ENCODE results near the gene CCDC30. TPM values are rescaled to one million over a fixed set of nuclear protein-coding genes. Genes with fewer than 3 reads are reported as not detected.
A peak's percentile ranks its signal among the peaks of the same experiment; 100 is the strongest.

CCDC30 gene
- total RNA-seq, 2 experiments from 2014 or later = 1.4 to 2.1 TPM

DNA sequence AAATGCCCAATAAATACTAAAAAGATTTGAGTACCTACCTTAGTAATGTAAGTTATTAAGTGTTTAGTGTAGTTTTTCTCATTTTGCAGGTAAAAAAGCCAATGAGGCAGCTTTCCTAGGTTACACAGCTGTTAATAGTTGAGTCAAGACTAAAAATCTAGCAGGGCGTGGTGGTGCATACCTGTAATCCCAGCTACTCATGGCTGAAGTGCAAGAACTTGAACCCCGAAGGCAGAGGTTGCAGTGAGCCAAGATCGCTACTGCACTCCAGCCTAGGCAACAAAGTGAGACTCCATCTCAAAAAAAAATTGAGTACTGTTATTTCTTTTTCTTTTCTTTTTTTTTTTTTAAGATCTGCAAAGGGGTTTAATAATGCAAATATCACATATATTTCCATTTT, 226.8 kb downstream of the CCDC30 start:
- Mint-ChIP-seq H3K4me1 (ENCODE audit: low read depth) (peaks cover 88% of the 10 kb centered on the region), H3K4me3 (no peak overlapping the region), H3K27me3 (ENCODE audit: low read depth) (no peaks in the 10 kb centered on the region), H3K9me3 (no peaks in the 10 kb centered on the region), H3K27ac (peak overlapping the region; percentile 34), H3K36me3 (ENCODE audit: low read depth) (peaks cover 44% of the 10 kb centered on the region)
- intact Hi-C loops (cut with micrococcal nuclease) = loop anchor here (10.0 kb wide), 1 partner anchor 155 kb away; the partner anchor contains the start of gene ZNF691
- CTCF ChIA-PET = interaction anchor here (2.1 kb wide), 2 partner anchors 12 to 57 kb away, joined by 5 read pairs; no protein-coding TSS in a partner anchor
- DNase-seq = no peak

DNA sequence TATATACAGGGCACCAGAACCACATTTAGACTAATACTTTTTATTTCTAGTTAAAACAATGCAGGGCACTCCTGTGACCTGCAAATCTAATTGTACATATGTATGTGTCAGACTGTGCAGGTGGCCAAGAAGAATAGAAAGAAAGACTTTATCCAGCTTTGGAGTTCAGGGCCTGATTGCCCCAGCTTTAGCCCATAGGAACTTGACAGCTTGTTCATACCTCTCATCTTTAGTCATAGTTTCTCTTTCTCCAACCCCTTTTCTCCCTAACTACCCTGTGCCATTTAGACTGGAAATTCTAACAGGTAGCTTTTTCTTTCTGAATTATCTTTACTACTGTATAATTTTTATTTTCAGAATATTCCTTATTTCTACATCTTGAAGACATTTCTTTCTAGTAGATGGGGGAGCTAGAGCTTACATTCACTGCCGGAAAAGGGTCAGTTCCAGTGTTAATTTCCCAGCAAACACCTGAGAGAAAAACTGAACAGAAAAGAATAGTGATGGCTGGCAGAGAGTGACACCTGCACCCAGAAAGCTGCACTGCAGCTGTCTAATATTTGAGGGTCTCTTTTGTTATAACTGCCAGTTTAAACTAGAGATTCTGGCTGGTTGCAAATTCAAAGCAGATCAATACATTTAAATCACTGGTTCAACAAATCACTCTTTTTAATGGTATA, 227.5 kb downstream of the CCDC30 start:
- Mint-ChIP-seq H3K36me3 (ENCODE audit: low read depth) (peaks cover 45% of the 10 kb centered on the region), H3K27me3 (ENCODE audit: low read depth) (no peaks in the 10 kb centered on the region), H3K9me3 (no peaks in the 10 kb centered on the region), H3K27ac (no peak overlapping the region), H3K4me3 (no peak overlapping the region), H3K4me1 (ENCODE audit: low read depth) (peaks cover 86% of the 10 kb centered on the region)
- intact Hi-C loops (cut with micrococcal nuclease) = no loop called here
- CTCF ChIA-PET = interaction anchor here (0.8 to 2.1 kb wide), 3 partner anchors 11 to 516 kb away, joined by 3 to 5 read pairs (median 5); no protein-coding TSS in a partner anchor
- DNase-seq = no peak

DNA sequence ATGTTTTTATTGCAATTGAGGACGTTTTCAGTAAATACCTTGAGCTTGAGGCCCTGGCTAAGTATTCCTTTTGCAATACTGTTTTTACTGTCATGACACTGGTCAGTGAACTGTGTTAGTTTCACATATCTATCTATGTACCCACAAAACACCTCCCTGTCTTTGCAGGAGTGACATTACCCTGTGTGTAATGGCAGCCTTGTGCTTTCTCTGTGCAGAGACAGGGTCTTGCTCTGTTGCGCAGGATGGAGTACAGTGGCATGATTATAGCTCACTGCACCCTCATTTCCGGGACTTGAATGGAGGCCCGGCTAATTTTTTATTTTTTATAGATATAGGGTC, 228.0 kb downstream of the CCDC30 start:
- no peaks in the 10 kb centered on the region for H3K27me3 Mint-ChIP-seq (ENCODE audit: low read depth)
- CTCF ChIA-PET = interaction anchor here (0.8 to 2.1 kb wide), 2 partner anchors 11 to 516 kb away, joined by 3 to 5 read pairs; no protein-coding TSS in a partner anchor
- H3K4me1 Mint-ChIP-seq (ENCODE audit: low read depth) = peaks cover 82% of the 10 kb centered on the region
- intact Hi-C loops (cut with micrococcal nuclease) = no loop called here
- no peak overlapping the region for H3K4me3 Mint-ChIP-seq
- DNase-seq = no peak
- H3K9me3 Mint-ChIP-seq = no peaks in the 10 kb centered on the region
- no peak overlapping the region for H3K27ac Mint-ChIP-seq
- peaks cover 48% of the 10 kb centered on the region for H3K36me3 Mint-ChIP-seq (ENCODE audit: low read depth)

DNA sequence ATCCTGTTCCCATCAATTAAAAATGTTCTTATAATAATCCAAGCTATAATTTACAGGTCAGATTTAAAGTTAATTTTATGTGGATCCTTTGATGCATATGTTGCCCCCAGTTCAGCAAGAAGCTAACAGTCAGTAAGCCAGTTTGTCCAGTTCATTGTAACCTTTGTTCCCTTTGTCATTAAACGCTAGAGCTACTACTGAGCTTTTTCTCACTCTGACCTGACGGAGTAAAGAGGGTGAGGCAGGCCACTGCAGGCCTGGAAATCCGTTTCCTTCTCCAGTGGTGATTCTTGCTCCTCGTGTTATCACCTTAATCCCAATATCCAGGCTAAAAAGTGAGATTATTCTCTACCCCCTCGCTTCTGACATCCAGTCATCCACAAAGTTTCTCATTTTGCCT, 229.4 kb downstream of the CCDC30 start:
- Mint-ChIP-seq H3K9me3 (no peaks in the 10 kb centered on the region), H3K4me1 (ENCODE audit: low read depth) (peaks cover 72% of the 10 kb centered on the region), H3K27ac (peak overlapping the region; percentile 63), H3K4me3 (no peak overlapping the region), H3K27me3 (ENCODE audit: low read depth) (no peaks in the 10 kb centered on the region), H3K36me3 (ENCODE audit: low read depth) (peaks cover 51% of the 10 kb centered on the region)
- CTCF ChIA-PET = no interaction called here
- intact Hi-C loops (cut with micrococcal nuclease) = no loop called here
- DNase-seq = no peak

DNA sequence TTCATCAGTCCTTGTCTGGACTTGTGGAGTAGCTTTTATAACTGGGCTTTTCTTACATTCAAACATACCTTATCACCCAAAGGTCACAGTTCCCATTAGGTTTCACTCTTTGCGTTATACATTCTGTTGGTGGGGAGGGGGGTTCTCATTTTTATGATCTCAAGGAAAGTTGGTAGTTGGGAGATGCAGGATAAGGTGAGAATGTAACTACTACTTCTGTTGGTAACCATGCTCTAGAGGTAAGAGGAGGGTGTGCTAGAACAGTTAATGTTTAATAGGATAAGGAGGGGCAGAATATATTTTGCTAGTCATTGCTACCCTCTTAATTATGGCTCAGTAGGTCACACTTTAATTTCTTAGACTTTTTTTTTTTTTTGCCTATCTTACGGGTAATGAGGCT, 229.8 kb downstream of the CCDC30 start:
- H3K4me3 Mint-ChIP-seq = no peak overlapping the region
- CTCF ChIA-PET = no interaction called here
- H3K27ac Mint-ChIP-seq = peak overlapping the region; percentile 63
- H3K27me3 Mint-ChIP-seq (ENCODE audit: low read depth) = no peaks in the 10 kb centered on the region
- H3K4me1 Mint-ChIP-seq (ENCODE audit: low read depth) = peaks cover 68% of the 10 kb centered on the region
- H3K9me3 Mint-ChIP-seq = no peaks in the 10 kb centered on the region
- no peak for DNase-seq
- peaks cover 50% of the 10 kb centered on the region for H3K36me3 Mint-ChIP-seq (ENCODE audit: low read depth)
- intact Hi-C loops (cut with micrococcal nuclease) = loop anchor here (1.0 kb wide), 1 partner anchor 9 kb away; no protein-coding TSS in a partner anchor

DNA sequence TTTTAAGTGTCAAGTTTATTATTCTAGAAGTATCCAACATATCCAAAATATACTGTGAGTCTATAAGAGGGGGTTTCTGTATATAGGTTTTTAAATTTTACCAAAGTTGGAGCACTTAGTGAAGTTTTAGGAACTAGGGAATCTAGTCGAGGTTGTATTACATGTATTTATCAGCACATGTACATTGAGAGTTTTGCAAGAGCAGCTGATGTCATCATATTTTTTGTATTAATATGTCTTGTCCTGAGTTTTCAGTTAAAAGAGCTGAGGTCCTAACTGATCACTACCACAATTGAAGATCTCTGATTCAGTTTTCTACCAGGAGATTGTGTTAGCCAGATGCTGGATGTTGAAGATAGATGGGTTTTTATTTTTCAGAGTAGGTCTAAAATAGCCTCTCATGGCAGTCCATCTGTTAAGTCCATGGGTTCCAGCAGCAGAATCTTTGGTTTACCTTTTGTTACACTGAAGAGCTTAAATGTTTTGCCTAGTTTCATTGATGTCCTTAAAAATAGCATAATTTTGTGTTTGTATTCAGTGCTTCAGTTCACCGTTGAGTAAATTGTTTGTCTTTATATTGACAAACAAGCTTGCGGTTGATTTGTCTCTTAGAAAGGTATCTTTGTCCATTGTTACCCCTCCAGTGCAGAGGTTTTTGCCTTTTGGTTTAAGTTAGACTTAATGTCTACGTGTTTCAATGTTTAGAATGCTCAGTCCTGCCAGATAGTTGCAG, 235.2 kb downstream of the CCDC30 start:
- Mint-ChIP-seq H3K4me3 (no peak overlapping the region), H3K4me1 (ENCODE audit: low read depth) (peaks cover 26% of the 10 kb centered on the region), H3K9me3 (no peaks in the 10 kb centered on the region), H3K27ac (peak overlapping the region; percentile 61), H3K36me3 (ENCODE audit: low read depth) (peaks cover 81% of the 10 kb centered on the region), H3K27me3 (ENCODE audit: low read depth) (no peaks in the 10 kb centered on the region)
- CTCF ChIA-PET = no interaction called here
- no peak for DNase-seq
- intact Hi-C loops (cut with micrococcal nuclease) = no loop called here

DNA sequence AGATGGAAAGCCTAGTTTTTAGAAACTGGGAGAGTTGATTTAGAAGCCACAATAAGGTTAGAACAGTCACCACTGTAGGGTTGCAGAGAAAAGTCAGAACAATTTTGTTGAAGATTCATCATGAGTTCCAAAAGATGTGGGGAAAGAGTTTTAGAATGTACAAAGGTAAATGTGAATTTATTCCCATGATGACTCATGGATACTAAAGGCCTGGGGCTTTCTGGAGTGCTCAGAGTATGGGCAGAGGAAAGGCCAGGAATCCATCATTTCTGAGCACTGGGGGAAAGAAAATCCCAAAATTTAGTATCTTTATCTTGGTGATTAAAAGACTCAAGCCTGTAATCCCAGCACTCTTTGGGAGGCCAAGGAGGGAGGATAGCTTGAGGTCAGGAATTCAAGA, 236.9 kb downstream of the CCDC30 start:
- no peaks in the 10 kb centered on the region for H3K9me3 Mint-ChIP-seq
- peaks cover 16% of the 10 kb centered on the region for H3K4me1 Mint-ChIP-seq (ENCODE audit: low read depth)
- H3K27me3 Mint-ChIP-seq (ENCODE audit: low read depth) = no peaks in the 10 kb centered on the region
- peaks cover 84% of the 10 kb centered on the region for H3K36me3 Mint-ChIP-seq (ENCODE audit: low read depth)
- peak overlapping the region; percentile 21 for H3K27ac Mint-ChIP-seq
- CTCF ChIA-PET = no interaction called here
- no peak for DNase-seq
- H3K4me3 Mint-ChIP-seq = no peak overlapping the region
- intact Hi-C loops (cut with micrococcal nuclease) = no loop called here

DNA sequence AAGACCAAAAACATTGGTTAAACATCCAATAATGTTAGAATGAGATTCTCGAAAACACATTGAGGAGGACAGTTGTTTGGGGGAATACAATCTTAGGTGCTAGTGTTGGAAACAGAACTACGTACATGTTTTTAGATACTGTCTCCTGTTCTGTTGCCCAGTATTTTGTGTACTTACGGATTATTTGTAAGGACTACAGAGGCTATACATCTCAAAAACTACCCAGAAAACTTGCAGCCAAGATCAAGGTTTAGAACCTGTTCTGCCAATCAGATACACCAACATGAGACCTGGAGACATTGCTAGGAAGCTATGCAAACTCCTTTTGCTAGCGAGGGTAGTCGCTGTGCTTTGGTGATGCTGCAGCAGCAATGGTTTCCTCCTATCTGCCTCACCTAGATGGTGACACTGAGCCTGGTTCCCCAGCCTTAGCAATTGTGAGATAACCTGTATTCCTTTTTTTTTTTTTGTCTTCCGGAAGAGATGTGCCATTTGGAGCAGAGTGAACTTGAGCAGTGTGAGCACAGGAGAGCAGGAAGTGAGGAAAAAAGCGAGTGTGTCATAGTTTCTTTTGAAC, 240.9 kb downstream of the CCDC30 start:
- Mint-ChIP-seq H3K27ac (no peak overlapping the region), H3K4me3 (no peak overlapping the region), H3K27me3 (ENCODE audit: low read depth) (no peaks in the 10 kb centered on the region), H3K9me3 (no peaks in the 10 kb centered on the region), H3K36me3 (ENCODE audit: low read depth) (peaks cover 84% of the 10 kb centered on the region), H3K4me1 (ENCODE audit: low read depth) (peaks cover 2% of the 10 kb centered on the region)
- intact Hi-C loops (cut with micrococcal nuclease) = no loop called here
- no peak for DNase-seq
- CTCF ChIA-PET = no interaction called here

Other genes with a start within 250 kb of the CCDC30 start
- 10 to 100 TPM; 35.6 to 37.2 TPM for gene FOXJ3, start 128.1 kb upstream of the CCDC30 start, total RNA-seq
- gene RIMKLA, start 82.5 kb upstream of the CCDC30 start, total RNA-seq = 1 to 10 TPM; 1.2 TPM
- under 1 TPM; 0.74 to 0.76 TPM for gene ZMYND12, start 7.3 kb upstream of the CCDC30 start, total RNA-seq
- 10 to 100 TPM; 47.4 to 49.6 TPM for gene PPCS, start 6.7 kb upstream of the CCDC30 start, total RNA-seq
- gene PPIH, start 195.1 kb downstream of the CCDC30 start, total RNA-seq = 100 to 1,000 TPM; 107 to 108 TPM
- gene YBX1, start 219.1 kb downstream of the CCDC30 start, total RNA-seq = 1,000 to 10,000 TPM; 1,773 to 1,887 TPM